ENCODE measurements around the gene MICAL2. TPM values are rescaled to one million over a fixed set of nuclear protein-coding genes. Genes with fewer than 3 reads are reported as not detected.

The MICAL2 gene
- total RNA-seq, 1 donor from 2014 or later = 197 TPM

DNA sequence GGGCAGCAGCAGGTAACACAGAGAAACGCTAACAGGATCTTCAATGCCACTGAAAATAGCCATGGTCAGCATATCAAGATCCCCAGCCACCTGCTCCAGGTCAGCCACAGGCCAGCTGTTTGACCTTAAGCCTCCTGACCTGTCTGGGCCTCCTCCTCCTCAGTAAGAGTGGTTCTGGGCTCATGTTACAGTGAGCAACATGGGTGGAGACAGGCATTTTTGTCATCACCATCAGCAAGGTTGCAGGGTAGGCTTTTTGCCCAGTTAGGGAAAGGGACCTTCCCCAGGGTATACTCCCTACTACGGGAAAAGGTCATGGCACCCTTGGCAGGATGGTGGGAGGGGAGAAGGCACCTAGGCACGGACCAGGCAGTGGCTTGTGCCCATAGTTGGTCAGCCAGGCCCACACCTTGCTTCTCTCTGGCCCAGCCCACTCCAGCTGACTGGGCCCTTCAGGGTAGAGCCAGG lies 135.2 kb downstream of the MICAL2 start:
- Histone ChIP-seq H3K27me3 (no peaks in the 10 kb centered on the region), H3K4me3 (no peak overlapping the region), H3K36me3 (peaks cover 24% of the 10 kb centered on the region), H3K4me1 (peaks cover 22% of the 10 kb centered on the region), H3K27ac (no peak overlapping the region), H3K9me3 (no peaks in the 10 kb centered on the region)
- TF ChIP-seq, protein P1, sequence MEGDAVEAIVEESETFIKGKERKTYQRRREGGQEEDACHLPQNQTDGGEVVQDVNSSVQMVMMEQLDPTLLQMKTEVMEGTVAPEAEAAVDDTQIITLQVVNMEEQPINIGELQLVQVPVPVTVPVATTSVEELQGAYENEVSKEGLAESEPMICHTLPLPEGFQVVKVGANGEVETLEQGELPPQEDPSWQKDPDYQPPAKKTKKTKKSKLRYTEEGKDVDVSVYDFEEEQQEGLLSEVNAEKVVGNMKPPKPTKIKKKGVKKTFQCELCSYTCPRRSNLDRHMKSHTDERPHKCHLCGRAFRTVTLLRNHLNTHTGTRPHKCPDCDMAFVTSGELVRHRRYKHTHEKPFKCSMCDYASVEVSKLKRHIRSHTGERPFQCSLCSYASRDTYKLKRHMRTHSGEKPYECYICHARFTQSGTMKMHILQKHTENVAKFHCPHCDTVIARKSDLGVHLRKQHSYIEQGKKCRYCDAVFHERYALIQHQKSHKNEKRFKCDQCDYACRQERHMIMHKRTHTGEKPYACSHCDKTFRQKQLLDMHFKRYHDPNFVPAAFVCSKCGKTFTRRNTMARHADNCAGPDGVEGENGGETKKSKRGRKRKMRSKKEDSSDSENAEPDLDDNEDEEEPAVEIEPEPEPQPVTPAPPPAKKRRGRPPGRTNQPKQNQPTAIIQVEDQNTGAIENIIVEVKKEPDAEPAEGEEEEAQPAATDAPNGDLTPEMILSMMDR (IDR thresholded peaks at IDR 0.05) = no peak
- ATAC-seq (no peak), DNase-seq (no peak)
- intact Hi-C loops (cut with DNase I) = loop anchor here (10.0 kb wide), 1 partner anchor 201 kb away; no protein-coding TSS in a partner anchor

DNA sequence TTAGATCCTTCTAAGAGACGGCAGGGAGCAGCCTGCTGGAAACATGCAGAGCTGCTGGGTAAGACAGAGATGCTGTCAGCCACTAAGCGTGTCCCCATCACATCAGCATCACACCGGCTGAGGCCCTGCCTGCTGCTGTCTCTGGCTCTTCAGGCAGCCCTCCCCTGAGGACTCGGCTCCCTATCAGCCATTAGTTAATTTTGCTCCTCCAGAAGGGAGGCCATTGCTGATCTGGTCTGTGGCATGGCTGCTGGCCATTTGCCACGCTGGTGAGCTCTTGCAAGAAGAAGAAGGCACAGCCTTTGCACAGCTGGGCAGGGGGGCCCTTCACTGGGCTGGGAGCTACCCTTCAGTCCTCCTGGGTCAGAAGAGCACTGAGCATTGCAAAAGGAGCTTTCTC lies 135.8 kb downstream of the MICAL2 start:
- Histone ChIP-seq H3K27ac (no peak overlapping the region), H3K36me3 (peaks cover 18% of the 10 kb centered on the region), H3K9me3 (no peaks in the 10 kb centered on the region), H3K4me1 (peaks cover 19% of the 10 kb centered on the region), H3K4me3 (no peak overlapping the region), H3K27me3 (no peaks in the 10 kb centered on the region)
- TF ChIP-seq, protein P1 (IDR thresholded peaks at IDR 0.05) = no peak
- DNase-seq = peak; percentile 57
- no peak for ATAC-seq
- intact Hi-C loops (cut with DNase I) = loop anchor here (10.0 kb wide), 1 partner anchor 201 kb away; no protein-coding TSS in a partner anchor

DNA sequence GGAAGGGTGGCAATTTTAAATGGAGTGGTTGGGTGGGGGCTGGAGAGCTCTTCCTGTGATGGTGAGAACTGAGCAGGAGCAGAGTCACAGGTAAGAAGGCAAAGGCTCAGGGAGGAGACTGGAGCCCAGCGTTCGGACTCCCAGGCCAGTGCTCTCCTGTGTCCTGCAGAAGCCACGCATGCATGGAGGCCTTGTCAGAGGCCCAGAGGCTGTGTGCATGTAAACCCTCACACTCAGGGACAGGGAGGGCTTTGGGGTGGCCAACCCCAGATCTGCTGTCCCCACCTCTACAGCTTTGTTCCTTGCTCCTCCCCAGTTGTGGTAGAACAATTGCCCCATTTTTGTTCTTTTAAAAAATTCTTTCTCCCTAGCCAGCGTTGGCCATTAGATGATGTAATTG lies 136.6 kb downstream of the MICAL2 start:
- no peak for ATAC-seq
- Histone ChIP-seq H3K9me3 (no peaks in the 10 kb centered on the region), H3K36me3 (peaks cover 14% of the 10 kb centered on the region), H3K27me3 (no peaks in the 10 kb centered on the region), H3K4me3 (no peak overlapping the region), H3K4me1 (peaks cover 19% of the 10 kb centered on the region), H3K27ac (no peak overlapping the region)
- no peak for DNase-seq
- intact Hi-C loops (cut with DNase I) = loop anchor here (10.0 kb wide), 1 partner anchor 202 kb away; no protein-coding TSS in a partner anchor
- TF ChIP-seq, protein P1 (IDR thresholded peaks at IDR 0.05) = no peak

DNA sequence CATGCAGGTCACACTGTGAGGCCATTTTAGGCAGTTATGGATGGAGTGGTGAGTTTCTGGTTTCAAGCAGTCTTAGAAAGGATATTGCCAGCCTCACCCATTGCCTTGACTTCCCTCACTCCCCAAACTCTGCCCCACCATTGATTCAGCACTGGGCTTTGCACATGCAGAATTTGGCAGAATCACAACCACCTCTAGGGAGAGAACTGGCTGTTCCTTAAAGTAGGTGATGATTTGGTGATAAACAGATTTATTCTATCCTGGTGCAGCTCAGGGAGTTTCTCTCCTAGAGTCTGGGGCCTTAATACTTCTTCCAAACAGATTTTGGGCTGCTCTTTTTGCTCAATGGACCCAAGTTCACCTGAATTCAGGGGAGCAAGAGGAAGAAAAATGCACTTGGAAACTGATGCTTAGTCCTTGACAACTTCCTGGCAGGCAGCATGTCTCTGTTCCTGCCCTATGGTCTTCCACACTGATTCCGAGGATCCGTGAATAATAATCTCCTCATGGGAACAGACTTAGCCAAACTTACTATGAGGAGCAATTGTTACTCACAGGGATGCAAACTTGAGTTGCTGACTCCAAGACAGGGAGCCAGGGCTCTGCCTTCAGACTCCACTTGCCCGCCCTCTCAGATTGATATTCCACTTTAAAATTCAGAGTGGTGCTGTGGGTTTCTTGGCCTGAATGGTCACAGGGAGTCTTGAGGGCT lies 137.3 kb downstream of the MICAL2 start:
- TF ChIP-seq, protein P1 (IDR thresholded peaks at IDR 0.05) = no peak
- Histone ChIP-seq H3K9me3 (no peaks in the 10 kb centered on the region), H3K4me3 (no peak overlapping the region), H3K36me3 (peaks cover 19% of the 10 kb centered on the region), H3K4me1 (peaks cover 19% of the 10 kb centered on the region), H3K27ac (peak overlapping the region; percentile 53), H3K27me3 (no peaks in the 10 kb centered on the region)
- DNase-seq (no peak), ATAC-seq (no peak)
- intact Hi-C loops (cut with DNase I) = loop anchor here (10.0 kb wide), 1 partner anchor 203 kb away; no protein-coding TSS in a partner anchor

DNA sequence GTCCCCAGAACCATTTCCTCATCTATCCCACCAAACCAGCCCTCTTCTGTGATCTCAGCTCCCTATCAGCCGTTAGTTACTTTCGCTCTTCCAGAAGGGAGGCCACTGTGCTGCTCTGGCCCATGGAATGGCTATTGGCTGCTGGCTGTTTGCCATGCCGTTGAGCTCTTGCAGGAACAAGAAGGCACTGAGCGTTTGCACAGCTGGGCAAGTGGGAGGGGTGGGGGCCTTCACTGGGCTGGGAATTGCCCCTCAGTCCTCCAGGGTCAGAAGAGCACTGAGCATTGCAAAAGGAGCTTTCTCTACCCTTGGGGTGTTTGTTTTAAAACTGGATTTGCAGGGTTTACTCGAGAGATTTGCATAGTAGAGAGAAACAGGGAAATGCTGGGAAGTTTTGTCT lies 137.9 kb downstream of the MICAL2 start:
- TF ChIP-seq, protein P1 (IDR thresholded peaks at IDR 0.05) = no peak
- peak; percentile 91 for ATAC-seq
- no peak overlapping the region for H3K4me3 ChIP-seq
- H3K4me1 ChIP-seq = peaks cover 19% of the 10 kb centered on the region
- DNase-seq = peak; percentile 97
- no peaks in the 10 kb centered on the region for H3K27me3 ChIP-seq
- intact Hi-C loops (cut with DNase I) = loop anchor here (10.0 kb wide), 1 partner anchor 204 kb away; no protein-coding TSS in a partner anchor
- H3K36me3 ChIP-seq = peaks cover 19% of the 10 kb centered on the region
- no peaks in the 10 kb centered on the region for H3K9me3 ChIP-seq
- H3K27ac ChIP-seq = peak overlapping the region; percentile 53

Measured in upper lobe of right lung (tissue), 1 donor.